Neuron (in vitro differentiated cells): ENCODE results near the gene ACADS.

Experiments used
- H2AFZ ChIP-seq: one replicate; pipeline ENCODE4 v1.6.1; 2013; ENCODE audit warnings: low read depth, mild to moderate bottlenecking, inconsistent platforms, low read length, moderate library complexity
- H3K27me3 ChIP-seq: one replicate; pipeline ENCODE4 v1.6.1; 2013; ENCODE audit warnings: low read length; ENCODE audit not compliant: insufficient read depth
- H3K36me3 ChIP-seq: one replicate; pipeline ENCODE4 v1.6.1; 2013; ENCODE audit warnings: low read length; ENCODE audit not compliant: insufficient read depth
- H3K4me1 ChIP-seq: one replicate; pipeline ENCODE4 v1.6.1; 2013; ENCODE audit warnings: low read length; ENCODE audit not compliant: insufficient read depth
- H3K4me3 ChIP-seq: 2 replicates; pipeline ENCODE4 v1.5.1; 2013; ENCODE audit warnings: mild to moderate bottlenecking, low read length, moderate library complexity
- H3K9me3 ChIP-seq: one replicate; pipeline ENCODE4 v1.6.1; 2013; ENCODE audit warnings: low read length

The ACADS gene

DNA sequence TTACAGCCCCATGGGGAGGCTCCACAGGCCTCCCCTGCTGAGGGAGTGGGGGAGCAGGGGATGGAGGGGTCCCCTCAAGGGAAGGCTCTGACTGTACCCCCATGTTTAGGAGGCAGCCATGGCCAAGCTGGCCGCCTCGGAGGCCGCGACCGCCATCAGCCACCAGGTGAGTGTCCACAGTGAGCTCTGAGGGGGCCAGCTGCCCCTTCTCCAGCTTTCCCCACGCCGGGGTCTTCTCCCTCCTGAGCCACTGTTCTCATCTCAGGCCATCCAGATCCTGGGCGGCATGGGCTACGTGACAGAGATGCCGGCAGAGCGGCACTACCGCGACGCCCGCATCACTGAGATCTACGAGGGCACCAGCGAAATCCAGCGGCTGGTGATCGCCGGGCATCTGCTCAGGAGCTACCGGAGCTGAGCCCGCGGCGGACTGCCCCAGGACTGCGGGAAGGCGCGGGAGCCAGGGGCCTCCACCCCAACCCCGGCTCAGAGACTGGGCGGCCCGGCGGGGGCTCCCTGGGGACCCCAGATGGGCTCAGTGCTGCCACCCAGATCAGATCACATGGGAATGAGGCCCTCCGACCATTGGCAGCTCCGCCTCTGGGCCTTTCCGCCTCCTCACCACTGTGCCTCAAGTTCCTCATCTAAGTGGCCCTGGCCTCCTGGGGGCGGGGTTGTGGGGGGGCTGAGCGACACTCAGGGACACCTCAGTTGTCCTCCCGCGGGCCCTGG lies 13.6 kb downstream of the ACADS start:
- Histone ChIP-seq H3K27me3 (no peaks in the 10 kb centered on the region), H3K4me3 (no peak overlapping the region), H2AFZ (no peak overlapping the region), H3K36me3 (no peaks in the 10 kb centered on the region), H3K9me3 (no peaks in the 10 kb centered on the region), H3K4me1 (no peaks in the 10 kb centered on the region)

DNA sequence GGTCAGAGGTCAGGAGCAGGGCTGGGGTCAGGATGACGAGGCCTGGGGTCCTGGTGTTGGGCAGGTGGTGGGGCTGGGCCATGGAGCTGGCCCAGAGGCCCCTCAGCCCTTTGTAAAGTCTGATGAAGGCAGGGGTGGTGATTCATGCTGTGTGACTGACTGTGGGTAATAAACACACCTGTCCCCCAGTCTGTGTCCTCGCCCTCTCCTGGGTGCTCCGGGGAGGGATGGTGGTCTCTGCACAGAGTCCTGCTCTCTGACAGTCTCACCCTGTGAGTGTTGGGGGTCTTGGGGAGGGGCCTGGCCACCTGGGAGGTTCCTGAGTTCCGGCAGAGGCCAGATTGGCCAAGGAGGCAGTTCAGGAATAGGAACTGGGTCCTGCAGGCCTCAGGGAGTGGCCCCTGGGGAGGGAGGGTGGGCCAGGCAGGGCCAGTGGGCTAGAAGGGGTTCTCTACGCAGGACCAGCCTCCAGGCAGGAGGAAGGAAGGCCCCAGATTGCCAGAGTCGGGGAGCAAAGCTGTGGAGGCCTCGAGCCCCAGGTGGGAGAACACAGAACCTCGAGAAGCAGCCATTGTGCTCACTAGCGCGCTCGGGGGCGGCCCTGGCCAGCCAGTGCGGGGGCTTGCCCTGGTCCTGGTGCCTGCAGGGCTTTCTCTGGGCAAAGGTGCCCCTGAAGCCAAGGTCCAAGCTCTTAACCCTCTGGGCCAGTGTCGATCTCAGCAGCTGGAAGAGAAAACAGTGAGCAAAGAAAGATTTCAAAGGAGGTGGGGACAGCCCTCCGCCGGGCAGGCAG lies 14.4 kb downstream of the ACADS start:
- Histone ChIP-seq H3K9me3 (no peaks in the 10 kb centered on the region), H2AFZ (no peak overlapping the region), H3K36me3 (no peaks in the 10 kb centered on the region), H3K4me3 (no peak overlapping the region), H3K4me1 (no peaks in the 10 kb centered on the region), H3K27me3 (no peaks in the 10 kb centered on the region)

DNA sequence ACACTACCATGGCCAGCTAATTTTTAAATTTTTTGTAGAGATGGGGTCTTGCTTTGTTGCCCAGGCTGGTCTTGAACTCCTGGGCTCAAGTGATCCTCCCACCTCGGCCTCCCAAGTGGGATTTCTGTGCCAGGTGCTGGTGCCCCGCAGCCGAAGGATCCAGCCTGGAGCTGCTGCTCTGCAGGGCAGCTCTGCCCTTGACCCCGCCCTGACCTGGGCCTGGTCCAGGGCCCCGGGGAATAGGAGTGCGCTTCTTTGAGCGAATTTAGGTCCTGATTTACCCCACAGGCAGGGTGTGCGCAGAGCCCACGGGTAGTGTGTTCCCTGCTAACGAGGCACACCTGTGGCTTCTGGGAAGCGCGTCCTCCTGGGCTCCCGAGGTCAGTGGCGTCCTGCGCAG lies 15.2 kb downstream of the ACADS start:
- no peaks in the 10 kb centered on the region for H3K4me1 ChIP-seq
- no peaks in the 10 kb centered on the region for H3K27me3 ChIP-seq
- no peaks in the 10 kb centered on the region for H3K36me3 ChIP-seq
- no peak overlapping the region for H2AFZ ChIP-seq
- H3K9me3 ChIP-seq = no peaks in the 10 kb centered on the region
- no peak overlapping the region for H3K4me3 ChIP-seq

DNA sequence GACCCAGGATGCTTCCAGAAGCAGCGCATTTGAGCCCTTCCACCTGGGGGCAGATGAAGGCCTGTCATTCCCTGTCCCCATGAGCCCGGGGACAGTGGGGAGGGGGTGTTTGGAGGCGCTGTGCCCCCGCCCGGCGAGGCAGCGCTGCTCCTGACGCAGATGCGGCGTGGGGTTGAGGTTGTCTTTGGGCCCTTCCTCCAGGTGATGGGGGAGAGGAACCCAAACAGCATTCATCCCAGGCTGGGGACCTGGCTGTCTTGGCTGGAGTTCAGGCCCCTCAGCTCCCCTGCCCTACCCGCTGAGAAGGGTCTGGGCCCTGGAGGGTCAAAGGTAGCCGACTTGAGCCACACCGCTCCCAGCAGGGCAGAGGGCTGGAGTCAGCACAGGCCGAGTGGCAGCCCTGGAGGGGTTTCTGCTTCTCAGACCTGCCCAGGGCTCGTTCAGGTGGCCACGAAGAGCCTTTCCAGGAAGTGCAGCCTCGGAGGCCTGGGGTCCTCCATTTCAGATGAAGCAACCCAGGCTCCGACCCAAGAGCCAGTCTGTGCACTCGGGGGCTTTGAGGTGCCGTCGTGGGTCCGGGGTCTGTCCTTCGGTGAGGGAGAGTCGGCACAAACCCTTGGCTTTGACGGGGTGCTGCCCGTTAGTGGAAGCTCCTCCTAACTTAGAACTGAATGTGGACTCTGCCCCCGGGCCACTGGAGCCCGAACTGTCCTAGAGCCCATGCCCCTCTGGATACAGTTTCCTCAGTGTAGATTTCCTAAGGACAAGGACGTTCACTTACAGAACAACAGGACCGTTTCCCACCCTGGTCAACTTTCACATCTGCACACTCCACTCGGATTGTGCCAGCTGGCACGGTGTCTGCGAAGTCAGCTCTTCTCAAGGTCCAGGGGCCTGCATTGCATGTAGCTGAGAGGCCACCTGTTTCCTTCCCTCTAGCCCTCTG lies 16.1 kb downstream of the ACADS start:
- Histone ChIP-seq H2AFZ (no peak overlapping the region), H3K36me3 (no peaks in the 10 kb centered on the region), H3K4me3 (no peak overlapping the region), H3K9me3 (no peaks in the 10 kb centered on the region), H3K27me3 (no peaks in the 10 kb centered on the region), H3K4me1 (no peaks in the 10 kb centered on the region)

DNA sequence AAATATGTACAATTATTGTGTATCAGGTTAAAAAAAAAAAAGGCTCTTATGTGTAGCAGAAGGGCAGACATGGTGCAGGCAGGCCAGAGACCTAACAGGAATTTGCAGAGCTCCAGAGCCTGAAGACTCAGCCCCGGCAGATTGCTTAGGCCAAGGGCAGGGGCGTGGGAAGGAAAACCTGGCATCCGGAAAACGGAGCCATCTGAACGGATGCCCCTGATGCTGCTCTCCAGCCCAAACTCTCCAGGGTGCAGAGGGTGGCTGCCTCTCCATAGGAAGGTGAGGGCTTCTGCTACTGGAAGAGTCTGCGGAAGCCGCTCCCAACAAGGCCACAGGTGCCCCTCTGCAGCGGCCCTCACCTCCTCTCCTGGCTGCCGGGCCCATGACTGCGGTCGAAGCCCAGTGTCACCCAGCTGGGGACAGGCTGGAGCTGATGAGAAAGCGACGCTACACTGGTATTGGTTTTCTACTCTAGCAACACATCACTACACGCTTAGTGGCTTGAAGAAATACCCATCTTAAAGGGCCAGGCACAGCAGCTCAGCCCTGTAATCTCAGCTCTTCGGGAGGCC lies 19.4 kb downstream of the ACADS start:
- Histone ChIP-seq H3K9me3 (no peaks in the 10 kb centered on the region), H3K4me1 (no peaks in the 10 kb centered on the region), H3K4me3 (no peak overlapping the region), H3K27me3 (no peaks in the 10 kb centered on the region), H3K36me3 (no peaks in the 10 kb centered on the region), H2AFZ (no peak overlapping the region)

DNA sequence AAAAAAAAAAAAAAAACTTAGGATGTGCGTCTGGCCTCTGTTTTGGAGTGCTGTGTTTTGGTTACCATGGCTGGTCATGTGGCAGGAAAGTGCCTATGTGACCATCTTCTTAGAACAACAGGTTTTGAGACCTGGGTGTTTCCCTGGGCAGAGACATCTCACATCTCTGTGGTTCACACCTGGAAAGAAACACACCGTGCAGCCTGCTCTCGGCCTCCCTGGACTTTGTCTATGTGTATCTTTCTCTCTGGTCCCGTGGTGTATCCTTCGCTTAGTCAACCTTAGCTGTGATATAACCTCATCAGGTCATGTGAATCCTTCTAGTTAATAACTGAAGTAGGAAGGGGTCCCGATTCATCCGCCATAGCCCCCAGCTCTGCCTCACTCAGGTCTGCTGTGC lies 22.6 kb downstream of the ACADS start:
- H3K9me3 ChIP-seq = no peaks in the 10 kb centered on the region
- H2AFZ ChIP-seq = no peak overlapping the region
- no peaks in the 10 kb centered on the region for H3K36me3 ChIP-seq
- no peaks in the 10 kb centered on the region for H3K4me1 ChIP-seq
- H3K27me3 ChIP-seq = no peaks in the 10 kb centered on the region
- no peak overlapping the region for H3K4me3 ChIP-seq

DNA sequence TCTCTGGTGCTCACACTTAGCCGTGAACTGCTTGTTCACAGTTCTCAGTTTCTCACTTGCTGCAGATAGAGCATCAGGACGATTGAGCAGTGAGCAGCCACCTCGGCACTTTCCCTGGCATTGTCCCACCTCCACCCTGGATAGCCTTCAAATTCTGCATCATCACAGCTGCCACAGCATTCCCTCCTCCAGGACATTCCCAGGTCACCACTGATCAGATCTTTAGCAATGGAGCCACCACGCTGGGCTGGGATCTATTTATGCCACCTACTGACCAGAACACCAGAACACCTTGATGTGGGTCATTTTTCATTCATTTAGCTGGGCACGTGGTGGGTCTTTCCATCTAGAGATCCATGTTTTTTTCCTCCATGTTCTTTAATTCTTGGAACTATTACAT lies 23.6 kb downstream of the ACADS start:
- Histone ChIP-seq H3K36me3 (no peaks in the 10 kb centered on the region), H3K4me1 (no peaks in the 10 kb centered on the region), H3K27me3 (no peaks in the 10 kb centered on the region), H3K9me3 (no peaks in the 10 kb centered on the region), H3K4me3 (no peak overlapping the region), H2AFZ (no peak overlapping the region)

DNA sequence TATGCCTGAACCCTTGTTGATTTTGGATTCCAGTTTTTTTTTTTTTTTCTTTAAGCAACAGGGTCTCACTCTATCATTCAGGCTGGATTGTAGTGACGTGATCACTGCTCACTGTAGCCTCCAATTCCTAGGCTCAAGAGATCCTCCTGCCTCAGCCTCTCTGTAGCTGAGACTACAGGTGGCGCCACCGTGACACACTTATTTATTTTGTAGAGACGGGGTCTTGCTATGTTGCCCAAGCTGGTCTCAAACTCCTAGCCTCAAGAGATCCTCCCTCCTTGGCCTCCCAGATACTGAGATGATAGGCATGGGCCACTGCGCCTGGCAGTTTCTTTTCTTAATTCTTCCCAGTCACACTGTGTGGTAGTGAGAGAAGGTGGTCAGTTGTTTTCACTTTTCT lies 25.2 kb downstream of the ACADS start:
- H3K4me3 ChIP-seq = no peak overlapping the region

DNA sequence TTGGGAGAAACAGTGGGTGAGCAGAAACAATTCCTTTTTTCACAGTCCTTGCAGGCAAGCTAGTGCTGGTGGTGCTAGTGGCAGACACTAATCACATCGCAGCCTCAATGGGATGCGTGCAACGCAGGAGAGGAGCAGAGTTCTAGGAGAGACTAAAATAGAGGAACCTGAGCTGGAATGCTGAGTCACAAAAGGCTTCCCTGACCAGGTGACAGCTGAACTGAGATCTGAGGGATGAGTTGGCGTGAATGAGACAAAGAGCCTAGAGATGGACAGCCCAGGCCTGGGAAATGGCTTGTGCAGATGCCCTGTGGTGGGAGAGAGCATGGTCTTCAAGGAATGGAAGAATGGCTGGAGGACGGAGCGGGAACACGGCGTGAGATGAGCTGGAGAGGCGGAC lies 25.8 kb downstream of the ACADS start:
- H3K4me1 ChIP-seq = no peaks in the 10 kb centered on the region
- no peak overlapping the region for H3K4me3 ChIP-seq
- no peaks in the 10 kb centered on the region for H3K27me3 ChIP-seq
- H3K9me3 ChIP-seq = no peaks in the 10 kb centered on the region
- no peak overlapping the region for H2AFZ ChIP-seq
- H3K36me3 ChIP-seq = no peaks in the 10 kb centered on the region

More for the DNA sequence above, 25.2 kb downstream of the ACADS start:
- no peaks in the 10 kb centered on the region for H3K4me1 ChIP-seq
- H2AFZ ChIP-seq = no peak overlapping the region
- H3K9me3 ChIP-seq = no peaks in the 10 kb centered on the region
- H3K27me3 ChIP-seq = no peaks in the 10 kb centered on the region
- no peaks in the 10 kb centered on the region for H3K36me3 ChIP-seq

DNA sequence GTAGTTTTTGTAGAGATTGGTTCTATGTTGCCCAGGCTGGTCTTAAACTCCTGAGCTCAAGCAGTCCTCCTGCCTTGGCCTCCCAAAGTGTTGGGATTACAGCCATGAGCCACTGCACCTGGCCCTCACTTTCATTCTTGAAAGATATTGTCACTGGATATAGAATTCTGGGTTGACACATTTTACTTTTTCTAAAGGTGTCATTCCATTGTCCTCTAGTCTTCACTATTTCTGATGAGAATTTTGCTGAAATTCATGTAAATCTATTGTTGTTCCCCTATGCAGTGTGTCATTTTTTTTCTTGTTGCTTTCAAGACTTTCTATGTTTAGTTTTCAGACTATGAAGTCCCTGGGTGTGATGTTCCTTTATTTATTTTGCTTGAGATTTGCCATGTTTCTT lies 29.2 kb downstream of the ACADS start:
- Histone ChIP-seq H3K9me3 (no peaks in the 10 kb centered on the region), H3K36me3 (peaks cover 2% of the 10 kb centered on the region), H3K4me3 (no peak overlapping the region), H2AFZ (no peak overlapping the region), H3K4me1 (no peaks in the 10 kb centered on the region), H3K27me3 (no peaks in the 10 kb centered on the region)

DNA sequence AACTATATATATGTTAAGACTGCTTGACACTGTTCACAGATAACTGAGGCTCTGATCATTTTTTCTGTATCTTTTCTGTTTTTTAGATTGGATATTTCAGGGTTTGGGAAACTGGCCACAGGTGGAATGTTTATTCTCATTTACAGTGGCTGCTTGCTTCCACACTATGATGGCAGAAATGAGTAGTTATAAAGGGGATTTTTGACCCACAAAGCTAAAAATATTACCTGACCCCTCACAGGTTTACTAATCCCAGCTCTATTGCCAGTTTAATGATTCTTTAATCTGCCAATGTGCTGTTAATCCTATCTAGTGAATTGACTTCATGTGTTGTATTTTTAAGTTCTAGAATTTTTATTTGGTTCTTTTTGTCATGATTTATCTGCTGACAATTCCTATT lies 29.6 kb downstream of the ACADS start:
- Histone ChIP-seq H2AFZ (no peak overlapping the region), H3K9me3 (no peaks in the 10 kb centered on the region), H3K4me3 (no peak overlapping the region), H3K4me1 (no peaks in the 10 kb centered on the region), H3K27me3 (no peaks in the 10 kb centered on the region), H3K36me3 (peaks cover 2% of the 10 kb centered on the region)

DNA sequence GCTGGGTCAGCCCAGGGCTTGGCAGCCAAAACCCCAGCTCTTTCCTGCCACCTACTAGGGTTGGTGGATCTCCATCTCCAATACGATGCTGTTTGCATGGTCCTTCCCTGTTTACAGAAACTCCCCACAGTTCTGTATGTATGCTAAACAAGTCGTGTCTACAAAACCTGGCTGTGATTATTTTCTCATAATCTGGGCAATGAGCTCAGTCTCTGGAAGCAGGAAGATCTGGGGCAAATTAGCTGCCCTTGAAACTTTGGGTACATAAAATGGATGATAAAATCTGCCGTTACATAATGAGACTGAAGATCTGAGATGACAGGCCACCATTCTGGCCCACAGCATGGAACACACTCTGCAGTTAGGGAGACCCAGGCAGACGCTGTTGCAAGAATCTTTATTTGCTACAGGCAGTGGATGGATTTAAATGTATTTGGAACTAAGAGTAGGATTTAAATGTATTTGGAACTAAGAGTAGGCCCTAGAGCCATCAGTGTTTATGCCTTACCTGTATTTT lies 31.7 kb downstream of the ACADS start:
- Histone ChIP-seq H3K27me3 (no peaks in the 10 kb centered on the region), H3K36me3 (peaks cover 21% of the 10 kb centered on the region), H2AFZ (no peak overlapping the region), H3K9me3 (no peaks in the 10 kb centered on the region), H3K4me1 (no peaks in the 10 kb centered on the region), H3K4me3 (no peak overlapping the region)
